Endothelial cell (in vitro differentiated cells): ENCODE measurements around the gene SOX18. TPM values are rescaled to one million over a fixed set of nuclear protein-coding genes. Genes with fewer than 3 reads are reported as not detected.

ENCODE experiments used
- DNase-seq: peaks from one replicate; pipeline ENCODE4 v3.0.0; 2021; ENCODE audit warnings: low spot score
- H3K27ac Mint-ChIP-seq: one replicate; pipeline ENCODE4 v1.8.0; 2021; ENCODE audit warnings: mixed read lengths, inconsistent platforms; ENCODE audit not compliant: unreplicated experiment
- H3K27me3 Mint-ChIP-seq: one replicate; pipeline ENCODE4 v1.8.0; 2021; ENCODE audit warnings: mild to moderate bottlenecking, moderate library complexity, mixed read lengths, inconsistent platforms; ENCODE audit not compliant: unreplicated experiment
- H3K36me3 Mint-ChIP-seq: one replicate; pipeline ENCODE4 v1.8.0; 2021; ENCODE audit warnings: mild to moderate bottlenecking, low read depth, mixed read lengths, inconsistent platforms; ENCODE audit not compliant: unreplicated experiment
- H3K4me1 Mint-ChIP-seq: one replicate; pipeline ENCODE4 v1.8.0; 2021; ENCODE audit warnings: mild to moderate bottlenecking, mixed read lengths, inconsistent platforms; ENCODE audit not compliant: unreplicated experiment
- H3K4me3 Mint-ChIP-seq: one replicate; pipeline ENCODE4 v1.8.0; 2021; ENCODE audit warnings: mild to moderate bottlenecking, mixed read lengths, inconsistent platforms; ENCODE audit not compliant: unreplicated experiment
- H3K9me3 Mint-ChIP-seq: one replicate; pipeline ENCODE4 v1.8.0; 2021; ENCODE audit warnings: mixed read lengths, inconsistent platforms; ENCODE audit not compliant: unreplicated experiment
- total RNA-seq: library from RNA; stranded (reverse); fragmentation: NEBNext Ultra II Directional; extraction: Animal tissue kit (Norgen Biotek cat#: 25700); gene quantifications from one replicate; pipeline ENCODE4 v1.2.1, GENCODE V29; 2021; ENCODE audit not compliant: unreplicated experiment
- TF ChIP-seq, protein P1 (sequence below): fragments of 200-600 bp; sonication (generic); IDR thresholded peaks from one replicate; pipeline ENCODE4 v1.5.0; 2021; ENCODE audit warnings: antibody characterized with exemption; ENCODE audit not compliant: unreplicated experiment

SOX18 gene
- total RNA-seq, 1 donor from 2014 or later, result 149 TPM

DNA sequence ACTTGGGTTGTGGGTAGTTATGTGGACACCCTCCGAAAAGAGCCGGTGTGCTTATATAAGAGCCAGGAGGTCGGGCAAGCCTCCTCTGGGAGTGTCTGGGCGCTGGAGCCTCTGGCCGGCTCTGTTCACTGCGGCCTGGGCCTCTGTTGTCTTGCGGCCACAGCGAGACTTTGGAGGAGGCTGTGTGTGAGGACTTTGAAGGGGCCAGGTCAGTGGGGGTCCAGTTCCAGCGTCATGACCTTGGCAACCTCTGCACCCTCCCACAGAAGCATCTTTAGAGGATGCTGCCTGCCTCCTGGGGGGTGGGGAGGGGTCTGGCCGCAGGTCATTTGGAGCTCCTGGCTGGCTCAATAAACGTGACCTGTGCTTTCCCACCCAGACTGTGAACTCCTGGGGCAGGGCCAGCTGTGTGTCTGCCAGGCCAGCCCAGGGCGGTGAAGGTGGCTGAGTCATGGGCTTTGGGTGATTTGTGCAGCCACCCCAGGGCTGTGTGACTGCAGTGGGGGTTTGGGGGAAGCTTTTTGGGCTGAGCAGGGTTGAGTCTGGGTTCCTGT lies 14.8 kb upstream of the SOX18 start:
- H3K27ac Mint-ChIP-seq, result no peak overlapping the region

DNA sequence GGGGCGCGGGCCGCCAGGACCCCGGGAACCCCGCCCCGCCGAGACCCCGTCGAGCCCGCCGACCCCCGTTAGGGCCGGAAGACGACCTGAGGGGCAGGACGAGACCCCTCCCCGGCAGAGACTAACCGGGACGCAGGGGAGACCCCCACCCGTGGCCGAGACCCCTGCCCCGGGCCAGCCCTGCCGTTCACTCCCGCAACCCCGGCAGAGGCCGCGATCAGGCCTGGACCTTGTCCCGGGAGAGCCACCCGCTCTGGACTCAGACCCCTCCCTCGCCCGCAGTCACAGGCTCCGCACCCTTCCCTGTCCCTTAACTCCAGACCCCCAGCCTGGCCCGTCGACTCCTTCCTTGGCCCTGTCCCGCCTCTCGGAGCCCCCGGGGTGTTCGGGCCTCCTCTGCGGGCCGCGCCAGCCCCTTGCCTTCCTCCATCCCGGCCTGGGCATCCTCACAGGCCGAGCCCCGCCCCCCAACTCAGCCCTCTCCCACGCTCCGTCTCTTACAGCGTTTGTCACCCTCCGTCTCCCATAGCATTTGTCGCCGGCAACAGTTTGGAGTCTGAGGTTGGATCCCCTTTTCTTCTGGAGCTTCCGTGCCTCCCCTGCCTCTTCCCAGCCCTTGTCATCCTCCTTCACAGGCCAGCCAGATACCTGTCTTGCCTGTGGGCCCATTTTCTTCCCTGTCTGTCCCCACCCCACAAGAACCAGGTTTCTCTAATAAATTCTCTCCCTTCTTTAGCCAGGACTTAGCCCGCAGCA lies 14.1 kb upstream of the SOX18 start:
- H3K27ac Mint-ChIP-seq, result peak overlapping the region; percentile 57
- peak overlapping the region; percentile 96 for H3K4me3 Mint-ChIP-seq
- peaks cover 16% of the 10 kb centered on the region for H3K27me3 Mint-ChIP-seq
- H3K36me3 Mint-ChIP-seq, result peaks cover 5% of the 10 kb centered on the region
- H3K4me1 Mint-ChIP-seq, result peaks cover 23% of the 10 kb centered on the region
- no peak for DNase-seq
- no peaks in the 10 kb centered on the region for H3K9me3 Mint-ChIP-seq
- TF ChIP-seq, protein P1, sequence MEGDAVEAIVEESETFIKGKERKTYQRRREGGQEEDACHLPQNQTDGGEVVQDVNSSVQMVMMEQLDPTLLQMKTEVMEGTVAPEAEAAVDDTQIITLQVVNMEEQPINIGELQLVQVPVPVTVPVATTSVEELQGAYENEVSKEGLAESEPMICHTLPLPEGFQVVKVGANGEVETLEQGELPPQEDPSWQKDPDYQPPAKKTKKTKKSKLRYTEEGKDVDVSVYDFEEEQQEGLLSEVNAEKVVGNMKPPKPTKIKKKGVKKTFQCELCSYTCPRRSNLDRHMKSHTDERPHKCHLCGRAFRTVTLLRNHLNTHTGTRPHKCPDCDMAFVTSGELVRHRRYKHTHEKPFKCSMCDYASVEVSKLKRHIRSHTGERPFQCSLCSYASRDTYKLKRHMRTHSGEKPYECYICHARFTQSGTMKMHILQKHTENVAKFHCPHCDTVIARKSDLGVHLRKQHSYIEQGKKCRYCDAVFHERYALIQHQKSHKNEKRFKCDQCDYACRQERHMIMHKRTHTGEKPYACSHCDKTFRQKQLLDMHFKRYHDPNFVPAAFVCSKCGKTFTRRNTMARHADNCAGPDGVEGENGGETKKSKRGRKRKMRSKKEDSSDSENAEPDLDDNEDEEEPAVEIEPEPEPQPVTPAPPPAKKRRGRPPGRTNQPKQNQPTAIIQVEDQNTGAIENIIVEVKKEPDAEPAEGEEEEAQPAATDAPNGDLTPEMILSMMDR, result no peak

More for the DNA sequence above, 14.8 kb upstream of the SOX18 start:
- Mint-ChIP-seq H3K4me1 (peaks cover 23% of the 10 kb centered on the region), H3K9me3 (no peaks in the 10 kb centered on the region), H3K27me3 (peaks cover 16% of the 10 kb centered on the region), H3K36me3 (peaks cover 5% of the 10 kb centered on the region), H3K4me3 (peak overlapping the region; percentile 96)
- TF ChIP-seq, protein P1, result no peak
- no peak for DNase-seq

- peak within 1 kb of the TSS; percentile 57 for H3K27ac Mint-ChIP-seq
- peak within 1 kb of the TSS; percentile 96 for H3K4me3 Mint-ChIP-seq
- TF ChIP-seq, protein P1, result no peak
- peaks cover 14% of the 10 kb centered on the region for H3K27me3 Mint-ChIP-seq
- no peaks in the 10 kb centered on the region for H3K9me3 Mint-ChIP-seq
- H3K4me1 Mint-ChIP-seq, result peaks cover 25% of the 10 kb centered on the region
- H3K36me3 Mint-ChIP-seq, result peaks cover 5% of the 10 kb centered on the region
- DNase-seq, result peak; percentile 97
These were observed 13.4 kb upstream of the SOX18 start, which contains the start of gene TCEA2 for GRCh38 chr20:64062596-64063388. Gene TCEA2 (plus strand): TSS chr20:64063198. CDS start chr20:64063313, 115 bp downstream.

DNA sequence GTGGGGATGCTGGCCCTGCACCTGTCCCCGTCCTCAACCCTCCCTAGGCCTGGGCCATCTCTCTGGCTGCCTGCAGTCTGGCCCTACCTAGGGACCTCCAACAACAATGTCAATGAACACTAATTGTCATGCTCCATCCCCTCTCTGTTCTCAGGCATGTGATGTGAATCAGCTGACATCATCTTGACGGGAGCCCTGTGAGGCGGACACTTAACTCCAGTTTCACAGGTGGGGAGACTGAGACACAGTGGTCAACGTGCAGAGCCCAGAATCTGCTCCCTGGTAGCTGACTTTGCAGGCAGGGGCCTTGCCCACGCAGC lies 12.8 kb upstream of the SOX18 start:
- peak overlapping the region; percentile 86 for H3K4me3 Mint-ChIP-seq
- H3K9me3 Mint-ChIP-seq, result no peaks in the 10 kb centered on the region
- TF ChIP-seq, protein P1, result no peak
- peaks cover 30% of the 10 kb centered on the region for H3K4me1 Mint-ChIP-seq
- no peak for DNase-seq
- no peak overlapping the region for H3K27ac Mint-ChIP-seq
- peaks cover 5% of the 10 kb centered on the region for H3K36me3 Mint-ChIP-seq
- peaks cover 14% of the 10 kb centered on the region for H3K27me3 Mint-ChIP-seq

DNA sequence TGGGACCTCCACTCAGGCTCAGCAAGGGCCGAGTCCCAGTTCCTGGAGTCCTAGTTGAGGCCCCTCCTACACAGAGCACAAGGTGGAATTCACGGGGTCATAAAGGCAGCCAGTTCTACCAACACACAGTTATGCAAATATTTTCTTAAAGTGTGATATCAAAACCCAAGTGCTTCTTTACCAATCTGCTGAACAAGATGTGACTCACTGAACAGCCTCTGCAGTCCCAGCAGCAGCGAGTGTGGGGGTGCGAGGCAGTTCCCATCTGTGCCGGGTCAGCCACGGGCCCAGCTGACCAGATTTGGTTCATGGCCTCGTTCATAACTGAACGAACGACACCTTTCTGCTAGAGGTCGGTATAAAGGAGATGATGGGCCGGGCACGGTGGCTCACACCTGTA lies 9.1 kb upstream of the SOX18 start:
- DNase-seq, result no peak
- H3K9me3 Mint-ChIP-seq, result no peaks in the 10 kb centered on the region
- H3K4me1 Mint-ChIP-seq, result peaks cover 31% of the 10 kb centered on the region
- TF ChIP-seq, protein P1, result no peak
- peaks cover 12% of the 10 kb centered on the region for H3K27me3 Mint-ChIP-seq
- H3K4me3 Mint-ChIP-seq, result no peak overlapping the region
- H3K27ac Mint-ChIP-seq, result peak overlapping the region; percentile 30
- no peaks in the 10 kb centered on the region for H3K36me3 Mint-ChIP-seq
